CD4-positive, alpha-beta T cell treated with Interleukin-21 for 1 hour (primary cell): Measurements from ENCODE around the gene SEMA5B.

ENCODE experiments used
- DNase-seq: peaks from one replicate; pipeline ENCODE4 v3.0.0-alpha.2; 2020

Gene SEMA5B

DNA sequence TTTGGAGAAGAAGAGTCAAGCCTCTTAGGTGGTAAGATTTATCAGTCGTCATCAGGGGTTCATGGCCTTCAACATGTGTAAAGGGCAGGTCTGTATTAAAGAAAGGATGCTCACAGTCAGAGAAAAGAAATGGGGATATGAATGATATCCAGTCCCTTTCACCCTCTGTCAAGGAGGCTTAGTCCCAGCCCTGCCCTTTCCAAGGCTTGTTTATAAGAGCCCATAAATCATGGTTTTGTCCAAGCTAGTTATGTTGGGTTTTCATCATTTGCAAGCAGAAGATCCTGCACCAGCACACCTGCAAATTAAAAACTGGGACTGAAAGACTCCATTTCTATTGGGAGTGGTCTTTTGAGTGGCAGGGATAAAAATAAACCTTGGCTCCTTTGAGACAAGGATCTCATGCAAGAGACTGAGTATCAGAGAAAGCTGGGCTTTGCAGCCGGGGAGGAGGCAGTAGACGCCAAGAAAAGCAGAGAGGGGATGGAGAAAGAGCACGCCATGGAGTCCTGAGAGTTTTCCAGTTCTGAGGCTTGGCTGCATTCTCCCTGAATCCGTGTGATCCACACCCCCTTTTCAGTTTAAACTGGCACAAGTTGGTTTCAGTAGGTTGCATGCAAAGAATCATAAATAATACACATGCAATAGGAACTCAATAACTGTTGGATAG, 26.7 kb upstream of the SEMA5B start:
- DNase-seq, result no peak

GRCh38 chr3:123053107-123053506, 25.5 kb upstream of the SEMA5B start:
- no peak for DNase-seq

DNA sequence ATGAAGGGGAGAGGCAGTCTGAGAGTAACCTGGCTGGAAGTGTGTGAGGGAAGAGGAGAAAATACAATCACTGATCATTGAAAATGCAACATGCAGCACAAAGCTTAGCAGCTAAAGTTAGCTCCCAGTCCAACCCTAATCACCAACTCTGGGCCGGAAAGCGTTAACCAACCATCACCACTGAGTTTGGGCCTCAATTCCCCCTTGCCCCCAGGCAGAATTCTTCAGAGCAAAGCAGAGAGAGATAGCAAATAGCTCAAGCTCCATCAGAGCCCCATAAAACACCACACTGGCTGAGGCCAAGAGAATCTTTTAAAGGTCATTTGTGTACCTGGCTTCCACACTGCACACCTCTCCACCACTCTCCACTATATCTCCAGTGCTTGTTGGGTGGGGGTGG, 23.1 kb upstream of the SEMA5B start:
- DNase-seq, result no peak

GRCh38 chr3:123048480-123049237, 21.1 kb upstream of the SEMA5B start:
- DNase-seq, result no peak

DNA sequence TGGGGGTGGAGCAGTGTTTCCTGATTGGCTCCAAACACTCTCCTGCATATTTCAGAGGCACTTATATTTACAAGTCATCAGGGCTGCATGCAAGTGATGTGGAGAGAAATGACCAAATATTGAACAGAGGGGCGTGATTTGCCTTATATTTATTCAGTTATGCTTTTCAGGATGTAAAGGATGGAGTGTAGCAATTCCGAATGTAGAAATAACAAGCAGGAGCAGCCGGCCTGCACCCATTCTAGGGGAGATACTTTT, 19.4 kb upstream of the SEMA5B start:
- DNase-seq, result no peak

DNA sequence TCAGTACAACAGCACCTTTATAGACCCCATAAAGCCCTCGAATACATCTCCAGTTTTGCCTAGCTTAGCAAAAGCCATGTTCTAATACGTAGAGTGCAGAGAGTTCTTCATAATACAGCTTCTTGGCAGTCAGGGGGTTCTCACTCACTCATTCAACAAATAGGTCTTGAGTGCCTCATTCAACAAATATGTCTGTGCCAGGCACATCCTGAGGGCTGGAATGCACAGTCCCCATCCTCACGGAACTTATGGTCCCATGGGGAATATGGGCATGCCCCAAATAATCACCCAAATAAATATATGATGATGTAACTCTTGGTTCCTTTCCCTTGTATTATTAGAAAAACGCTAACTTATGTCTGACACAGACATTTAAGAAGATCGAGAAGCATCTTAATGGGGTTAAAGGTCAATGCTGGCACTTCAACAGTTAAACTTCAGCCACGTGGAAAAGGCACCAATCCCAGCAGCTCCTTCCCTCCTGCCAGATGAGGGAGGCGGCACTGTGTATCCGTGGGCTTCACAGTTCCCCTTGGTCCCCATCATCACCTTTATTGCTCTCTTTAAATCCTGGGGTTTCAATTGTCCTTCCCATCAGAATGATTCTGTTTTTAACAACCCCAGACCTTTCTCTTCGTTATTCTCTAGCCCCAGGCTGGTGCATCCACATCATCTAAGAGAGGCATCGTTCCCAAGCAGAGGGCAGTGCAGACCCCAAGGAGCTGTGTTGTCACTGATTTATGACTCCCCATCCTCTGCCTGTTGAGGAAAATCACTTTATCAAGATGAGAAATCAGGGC, 18.9 kb upstream of the SEMA5B start:
- no peak for DNase-seq

DNA sequence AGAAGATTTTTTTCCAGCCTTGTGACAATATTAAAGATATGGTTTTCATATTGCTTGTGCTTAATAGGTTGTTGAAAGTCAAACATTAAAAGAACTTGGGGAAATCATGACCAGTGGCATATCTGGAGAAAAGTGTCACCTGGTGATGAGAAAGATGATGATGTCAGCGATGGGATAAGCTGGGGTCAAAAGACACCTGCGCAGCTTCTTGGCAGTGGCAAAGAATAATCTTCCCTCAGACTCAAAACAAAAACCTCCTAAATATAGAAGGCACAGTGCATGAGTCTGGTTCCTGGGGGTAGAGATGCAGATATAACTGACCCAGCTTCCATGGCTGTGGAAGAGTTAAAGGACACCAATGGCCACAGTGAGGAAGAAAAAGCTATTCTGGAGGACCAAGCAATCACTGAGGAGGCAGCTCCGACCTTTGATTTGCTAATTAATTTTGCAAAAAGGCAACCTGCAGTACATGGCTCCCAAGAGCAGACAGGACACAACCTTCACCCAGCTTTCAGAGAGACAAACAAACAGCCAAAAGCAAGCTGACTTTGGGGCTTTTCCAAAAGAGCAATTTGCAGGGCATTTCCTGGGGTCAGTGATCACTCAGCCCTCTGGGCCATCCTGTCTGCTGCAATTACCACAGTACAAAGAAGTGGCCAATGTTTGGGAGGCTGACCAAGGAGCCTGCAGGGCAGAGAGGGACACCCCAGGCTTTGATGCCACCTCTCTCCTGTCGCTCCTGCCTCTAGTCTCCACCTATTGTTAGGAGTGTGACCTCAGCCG, 17.6 kb upstream of the SEMA5B start:
- no peak for DNase-seq

GRCh38 chr3:123042413-123042812, 14.8 kb upstream of the SEMA5B start:
- DNase-seq, result no peak

DNA sequence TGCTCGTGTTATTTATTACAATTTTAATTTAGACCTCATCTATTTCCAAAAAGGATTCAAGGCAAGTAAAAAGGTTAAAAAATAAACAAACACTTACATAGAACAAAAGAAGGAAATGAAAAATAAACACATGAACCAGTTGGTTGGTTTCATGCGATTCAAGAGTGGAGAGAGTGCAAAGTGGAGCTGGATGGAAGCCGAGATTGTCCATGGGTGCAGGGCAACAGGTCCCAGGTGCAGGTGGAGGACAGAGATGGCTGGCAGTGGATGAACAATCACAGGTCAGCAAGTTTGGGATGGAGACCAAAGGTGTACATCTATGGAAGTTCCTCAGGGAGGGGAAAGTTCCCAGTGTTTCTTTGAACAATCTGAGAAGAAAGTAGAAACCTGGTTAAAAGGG, 11.6 kb upstream of the SEMA5B start:
- no peak for DNase-seq

- DNase-seq, result no peak
These were observed 11.2 kb upstream of the SEMA5B start for GRCh38 chr3:123038751-123039150.

GRCh38 chr3:123037015-123037375, 9.4 kb upstream of the SEMA5B start:
- no peak for DNase-seq

- no peak for DNase-seq
These were observed 8.9 kb upstream of the SEMA5B start for GRCh38 chr3:123036352-123037014.

DNA sequence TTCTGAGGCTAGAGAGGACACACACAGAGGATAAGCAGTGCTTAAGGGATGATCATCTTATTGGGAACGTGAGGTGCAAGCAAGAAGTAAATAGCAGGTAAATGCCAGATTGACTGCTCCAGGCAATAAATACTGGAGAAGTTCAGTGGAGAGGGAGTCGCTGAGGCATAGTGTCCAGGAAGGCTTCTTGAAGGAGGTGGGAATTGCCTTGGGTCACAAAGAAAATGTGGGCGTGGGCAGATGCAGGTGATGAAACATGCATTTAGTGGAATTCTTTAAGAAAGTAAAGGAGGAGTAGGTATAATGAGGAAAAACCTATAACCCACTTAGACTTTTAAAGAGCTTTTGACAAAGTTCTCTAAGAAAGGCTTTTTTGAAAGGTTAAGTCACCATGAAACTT, 7.4 kb upstream of the SEMA5B start:
- DNase-seq, result no peak

GRCh38 chr3:123034120-123034519, 6.6 kb upstream of the SEMA5B start:
- no peak for DNase-seq

DNA sequence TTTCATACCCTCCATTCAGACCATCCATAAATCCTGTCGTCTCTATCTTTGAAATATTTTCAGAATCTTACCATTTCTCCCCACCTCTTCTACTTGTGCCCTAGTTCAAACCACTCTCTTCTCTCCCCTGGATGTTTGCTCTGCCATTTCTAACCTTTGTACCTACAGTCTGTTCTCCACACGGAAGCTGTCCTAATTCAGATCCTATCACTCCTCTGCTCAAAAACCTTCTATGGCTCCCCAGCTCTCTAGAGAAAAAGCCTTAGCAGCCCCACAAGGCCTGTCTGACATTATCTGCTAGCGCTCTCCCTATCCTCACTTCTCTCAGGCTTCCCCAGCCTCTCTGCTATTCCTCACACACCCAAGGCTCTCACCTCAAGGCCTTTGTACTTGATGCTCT, 4.5 kb upstream of the SEMA5B start:
- no peak for DNase-seq

GRCh38 chr3:123031051-123031450, 3.5 kb upstream of the SEMA5B start:
- DNase-seq, result no peak

DNA sequence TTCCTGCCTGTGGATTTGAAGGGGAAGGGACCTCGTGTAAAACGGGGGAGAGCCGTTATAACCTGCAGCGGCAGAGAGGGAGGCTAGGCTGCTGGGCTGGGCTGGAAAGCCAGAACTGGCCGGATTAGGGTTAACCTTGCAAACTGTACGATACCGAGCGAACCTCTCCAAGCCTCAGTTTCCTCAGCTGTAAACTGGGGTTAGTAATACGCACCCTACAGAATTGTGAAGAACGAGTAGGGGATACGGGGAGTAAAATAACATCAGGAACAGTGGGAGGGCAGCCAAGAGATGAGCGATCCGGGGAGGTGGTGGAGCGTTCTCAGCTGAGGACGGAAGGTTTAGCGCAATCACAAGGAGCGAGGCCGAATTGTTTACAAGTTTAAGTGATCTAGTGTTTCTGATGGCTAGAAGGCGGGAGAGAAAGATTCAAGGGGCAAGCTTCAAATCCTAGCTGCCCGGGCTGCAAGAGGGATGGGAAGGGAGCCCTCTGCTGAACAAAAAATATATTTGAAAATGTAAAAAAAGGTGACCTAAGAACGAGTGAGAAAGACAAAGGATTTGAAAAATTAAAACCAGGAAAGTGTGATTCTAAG, 768 bp upstream of the SEMA5B start:
- DNase-seq, result peak; percentile 42

GRCh38 chr3:123026565-123027291, 835 bp downstream of the SEMA5B start:
- DNase-seq, result no peak

DNA sequence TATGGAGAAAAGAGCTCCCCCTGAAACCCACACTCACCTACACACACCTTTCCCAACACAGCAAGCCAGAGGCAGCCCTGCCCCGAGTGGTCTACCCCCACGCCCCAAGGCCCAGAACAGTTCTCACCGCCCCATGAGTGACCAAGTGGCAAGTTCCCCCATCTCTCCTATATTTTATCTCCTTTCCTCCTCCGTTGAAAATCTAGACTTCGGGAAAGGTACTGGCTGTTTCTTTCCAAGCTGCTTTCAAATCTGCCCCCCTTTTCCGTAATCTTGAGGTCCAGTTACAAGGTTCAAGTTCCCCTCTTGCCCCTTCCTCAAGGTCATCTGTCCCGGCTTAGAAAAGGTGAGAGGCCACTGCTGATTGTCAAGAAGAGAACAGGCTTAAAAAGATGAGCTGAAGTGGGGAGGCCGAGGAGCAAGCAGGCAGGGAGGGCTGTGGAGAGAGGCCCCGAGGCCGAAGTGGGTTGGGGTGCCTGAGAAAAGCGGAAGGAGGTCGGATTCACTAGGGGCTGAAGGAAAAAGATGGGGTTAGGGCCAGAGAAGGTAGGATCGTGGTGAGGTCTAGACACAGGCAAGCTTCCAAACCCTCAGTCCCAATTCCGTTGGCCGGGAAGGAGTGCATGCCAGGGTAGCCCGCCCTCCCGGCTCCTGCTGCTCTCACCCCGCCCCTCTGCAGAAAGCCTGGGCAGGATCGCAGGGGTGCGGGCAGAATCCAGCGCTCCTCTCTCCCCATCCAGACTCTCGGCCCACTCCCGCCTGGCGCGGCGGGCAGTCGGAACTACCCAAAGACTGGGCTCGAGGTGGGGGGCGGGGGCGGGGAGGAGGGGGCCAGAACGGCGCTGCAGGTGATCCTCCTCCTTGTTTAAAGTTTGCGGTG, 1.7 kb downstream of the SEMA5B start:
- no peak for DNase-seq

DNA sequence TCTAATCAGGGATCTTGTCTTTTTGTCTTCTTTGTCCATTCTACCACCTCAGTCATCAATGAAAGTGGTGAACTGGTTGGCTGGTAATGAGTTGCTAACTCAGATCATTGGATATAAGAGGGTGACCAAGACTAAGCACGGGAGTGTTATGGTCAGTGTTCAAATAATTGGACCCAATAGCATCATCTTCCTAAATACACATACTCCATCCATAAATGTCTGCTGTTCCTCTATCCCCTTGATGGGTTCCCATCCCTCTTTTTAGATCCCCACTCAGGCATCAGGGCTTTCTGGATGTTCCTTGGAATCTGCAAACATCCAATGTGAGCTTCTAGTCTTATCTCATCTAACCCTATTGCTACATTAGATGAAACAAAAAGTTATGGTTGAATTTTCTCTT, 3.5 kb downstream of the SEMA5B start:
- DNase-seq, result no peak
